DOHH2 (cell line): ENCODE data around the gene ADRA2B.

ENCODE experiments used
- EZH2phosphoT487 ChIP-seq: fragments of 200-600 bp; sonication (generic); IDR thresholded peaks from 2 replicates; pipeline ENCODE4 v1.6.1; 2017; ENCODE audit warnings: borderline replicate concordance, mild to moderate bottlenecking, antibody characterized with exemption, low read length, moderate library complexity, mixed read lengths
- TF ChIP-seq, protein P1 (sequence below): fragments of 200-600 bp; sonication (generic); IDR thresholded peaks from one replicate; pipeline ENCODE4 v1.5.1; 2014; ENCODE audit warnings: antibody characterized with exemption, mild to moderate bottlenecking, low read depth, low read length; ENCODE audit not compliant: poor library complexity, severe bottlenecking

DNA sequence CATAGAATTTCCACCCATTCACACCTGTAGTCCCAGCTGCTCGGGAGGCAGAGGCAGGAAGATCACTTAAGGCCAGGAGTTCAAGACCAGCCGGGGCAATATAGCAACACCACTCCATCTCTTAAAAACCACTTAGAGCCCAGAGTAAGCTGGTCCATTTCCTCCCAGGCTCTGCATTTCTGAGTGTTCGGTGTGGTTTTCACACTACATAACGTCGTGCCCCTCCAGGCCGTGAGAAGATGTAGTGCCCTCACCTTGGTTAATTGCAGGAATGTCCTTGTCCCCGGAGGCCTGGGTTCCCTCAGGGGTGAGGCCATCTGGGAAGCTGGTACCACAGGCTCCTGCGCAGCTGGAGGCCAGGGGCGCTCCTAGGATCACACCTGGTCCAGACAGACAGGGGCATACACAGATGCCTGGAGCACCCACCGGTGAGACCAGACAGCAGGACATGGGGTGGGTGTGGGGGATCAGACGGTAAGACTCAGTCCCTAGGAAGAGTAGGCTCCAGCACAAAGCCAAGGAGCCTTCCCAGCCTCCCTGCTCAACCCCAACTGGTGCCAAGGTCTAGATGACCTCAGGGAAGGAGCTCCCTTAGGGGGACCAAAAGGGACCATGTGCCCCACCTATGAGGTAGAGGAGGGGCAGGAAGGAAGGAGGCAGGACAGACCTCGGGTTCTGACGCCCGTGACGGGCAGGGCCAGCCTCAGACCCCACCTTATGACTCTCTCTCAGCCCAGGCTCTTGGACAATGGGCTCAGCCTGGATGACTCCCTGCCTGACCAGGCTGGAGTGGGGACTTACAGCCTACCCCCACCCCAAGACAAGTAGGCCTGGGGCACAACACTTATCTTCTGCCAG is 21.2 kb upstream of the ADRA2B start:
- TF ChIP-seq, protein P1, sequence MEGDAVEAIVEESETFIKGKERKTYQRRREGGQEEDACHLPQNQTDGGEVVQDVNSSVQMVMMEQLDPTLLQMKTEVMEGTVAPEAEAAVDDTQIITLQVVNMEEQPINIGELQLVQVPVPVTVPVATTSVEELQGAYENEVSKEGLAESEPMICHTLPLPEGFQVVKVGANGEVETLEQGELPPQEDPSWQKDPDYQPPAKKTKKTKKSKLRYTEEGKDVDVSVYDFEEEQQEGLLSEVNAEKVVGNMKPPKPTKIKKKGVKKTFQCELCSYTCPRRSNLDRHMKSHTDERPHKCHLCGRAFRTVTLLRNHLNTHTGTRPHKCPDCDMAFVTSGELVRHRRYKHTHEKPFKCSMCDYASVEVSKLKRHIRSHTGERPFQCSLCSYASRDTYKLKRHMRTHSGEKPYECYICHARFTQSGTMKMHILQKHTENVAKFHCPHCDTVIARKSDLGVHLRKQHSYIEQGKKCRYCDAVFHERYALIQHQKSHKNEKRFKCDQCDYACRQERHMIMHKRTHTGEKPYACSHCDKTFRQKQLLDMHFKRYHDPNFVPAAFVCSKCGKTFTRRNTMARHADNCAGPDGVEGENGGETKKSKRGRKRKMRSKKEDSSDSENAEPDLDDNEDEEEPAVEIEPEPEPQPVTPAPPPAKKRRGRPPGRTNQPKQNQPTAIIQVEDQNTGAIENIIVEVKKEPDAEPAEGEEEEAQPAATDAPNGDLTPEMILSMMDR = no peak
- no peak for TF ChIP-seq EZH2phosphoT487
